DOHH2 (cell line): Measurements from ENCODE around the gene RNF19B.

ENCODE experiments used
- CTCF ChIP-seq: fragments of 200-600 bp; sonication (generic); IDR thresholded peaks from one replicate; pipeline ENCODE4 v1.5.1; 2014; ENCODE audit warnings: antibody characterized with exemption, mild to moderate bottlenecking, low read depth, low read length; ENCODE audit not compliant: poor library complexity, severe bottlenecking
- EZH2phosphoT487 ChIP-seq: fragments of 200-600 bp; sonication (generic); IDR thresholded peaks from 2 replicates; pipeline ENCODE4 v1.6.1; 2017; ENCODE audit warnings: borderline replicate concordance, mild to moderate bottlenecking, antibody characterized with exemption, low read length, moderate library complexity, mixed read lengths

- TF ChIP-seq CTCF = no peak
- TF ChIP-seq EZH2phosphoT487 = no peak
Observed at GRCh38 chr1:33000427-33001026, 35.9 kb upstream of the RNF19B start.
